PFSK-1 (cell line): ENCODE results near the gene CT45A1.

Experiments used
- POLR2AphosphoS5 ChIP-seq: IDR thresholded peaks from 2 replicates; pipeline ENCODE4 v1.6.1; 2012; ENCODE audit warnings: low read depth, mild to moderate bottlenecking, control low read depth, low read length, moderate library complexity
- SIN3A ChIP-seq: IDR thresholded peaks from 2 replicates; pipeline ENCODE4 v1.6.1; 2012; ENCODE audit warnings: mild to moderate bottlenecking, low read length, moderate library complexity, borderline replicate concordance; ENCODE audit not compliant: insufficient read depth

- TF ChIP-seq POLR2AphosphoS5 (no peak), SIN3A (no peak)
These were observed 18.0 kb upstream of the CT45A1 start for GRCh38 chrX:135695471-135695870.
